ENCODE results near the gene SPECC1. TPM values are rescaled to one million over a fixed set of nuclear protein-coding genes. Genes with fewer than 3 reads are reported as not detected.

SPECC1 gene
- total and polyA plus RNA-seq, 2 of the 13 experiments (the other 11 are each of a cell fraction or from before 2014, with no cell fraction given) = 2.3 to 6.9 TPM

DNA sequence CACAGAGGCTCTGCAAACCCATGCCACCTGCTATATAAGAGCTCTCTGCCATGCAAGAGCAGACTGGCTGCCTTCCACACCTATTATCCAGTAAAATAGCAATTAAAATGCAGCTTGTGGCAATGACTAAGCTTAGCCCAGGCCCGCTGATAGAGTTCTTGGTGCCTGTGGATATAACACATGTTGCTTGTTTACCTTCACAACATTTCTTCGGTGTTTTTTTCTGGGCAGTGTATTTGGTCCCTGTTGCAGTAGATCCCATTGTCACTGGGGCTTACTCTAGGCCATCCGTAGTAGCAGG is 63.5 kb downstream of the SPECC1 start:
- H3K9ac ChIP-seq (ENCODE audit: insufficient read depth, low read depth, low read length) = no peak overlapping the region
- DNase-seq (ENCODE audit: low spot score) (no peak), ATAC-seq (no peak), FAIRE-seq (no peak)
- no peaks in the 10 kb centered on the region for H3K79me2 ChIP-seq (ENCODE audit: insufficient read depth, low read length)
- WGBS (ENCODE audit: low lambda C conversion rate) = 4% methylated on average over 2 of the region's 3 CpGs
- BruUV-seq (replicated peaks) = no TSS peak
- H3K9me3 ChIP-seq (ENCODE audit: low read length) = no peaks in the 10 kb centered on the region
- no peak for TF ChIP-seq ZNF674 (CRISPR knock-in tag; IDR thresholded peaks at IDR 0.05; ENCODE audit: low read depth)
- TF ChIP-seq FOSL2 (CRISPR knock-in tag; IDR thresholded peaks at IDR 0.05) = no peak
- TF ChIP-seq, protein P1, sequence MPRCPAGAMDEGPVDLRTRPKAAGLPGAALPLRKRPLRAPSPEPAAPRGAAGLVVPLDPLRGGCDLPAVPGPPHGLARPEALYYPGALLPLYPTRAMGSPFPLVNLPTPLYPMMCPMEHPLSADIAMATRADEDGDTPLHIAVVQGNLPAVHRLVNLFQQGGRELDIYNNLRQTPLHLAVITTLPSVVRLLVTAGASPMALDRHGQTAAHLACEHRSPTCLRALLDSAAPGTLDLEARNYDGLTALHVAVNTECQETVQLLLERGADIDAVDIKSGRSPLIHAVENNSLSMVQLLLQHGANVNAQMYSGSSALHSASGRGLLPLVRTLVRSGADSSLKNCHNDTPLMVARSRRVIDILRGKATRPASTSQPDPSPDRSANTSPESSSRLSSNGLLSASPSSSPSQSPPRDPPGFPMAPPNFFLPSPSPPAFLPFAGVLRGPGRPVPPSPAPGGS (CRISPR knock-in tag; IDR thresholded peaks at IDR 0.05) = no peak
- no peak for TF ChIP-seq KLF15 (CRISPR knock-in tag; IDR thresholded peaks at IDR 0.05; ENCODE audit: borderline replicate concordance)
- TF ChIP-seq NRL (CRISPR knock-in tag; IDR thresholded peaks at IDR 0.05; ENCODE audit: borderline replicate concordance) = no peak
- no peak for TF ChIP-seq ZNF703 (CRISPR knock-in tag; IDR thresholded peaks at IDR 0.05; ENCODE audit: borderline replicate concordance)
- TF ChIP-seq ZBTB7A (CRISPR knock-in tag; IDR thresholded peaks at IDR 0.05) = no peak
- no peak for TF ChIP-seq ZNF343 (CRISPR knock-in tag; IDR thresholded peaks at IDR 0.05)
- no peak for TF ChIP-seq ZSCAN22 (CRISPR knock-in tag; IDR thresholded peaks at IDR 0.05)
- no peak for TF ChIP-seq ZNF451 (CRISPR knock-in tag; IDR thresholded peaks at IDR 0.05)
- TF ChIP-seq, protein P2, sequence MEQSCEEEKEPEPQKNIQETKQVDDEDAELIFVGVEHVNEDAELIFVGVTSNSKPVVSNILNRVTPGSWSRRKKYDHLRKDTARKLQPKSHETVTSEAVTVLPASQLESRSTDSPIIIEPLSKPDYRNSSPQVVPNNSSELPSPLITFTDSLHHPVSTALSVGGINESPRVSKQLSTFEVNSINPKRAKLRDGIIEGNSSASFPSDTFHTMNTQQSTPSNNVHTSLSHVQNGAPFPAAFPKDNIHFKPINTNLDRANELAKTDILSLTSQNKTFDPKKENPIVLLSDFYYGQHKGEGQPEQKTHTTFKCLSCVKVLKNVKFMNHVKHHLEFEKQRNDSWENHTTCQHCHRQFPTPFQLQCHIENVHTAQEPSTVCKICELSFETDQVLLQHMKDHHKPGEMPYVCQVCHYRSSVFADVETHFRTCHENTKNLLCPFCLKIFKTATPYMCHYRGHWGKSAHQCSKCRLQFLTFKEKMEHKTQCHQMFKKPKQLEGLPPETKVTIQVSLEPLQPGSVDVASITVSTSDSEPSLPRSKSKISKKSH (CRISPR knock-in tag; IDR thresholded peaks at IDR 0.05; ENCODE audit: borderline replicate concordance) = no peak
- no peak for TF ChIP-seq SOX5 (CRISPR knock-in tag; IDR thresholded peaks at IDR 0.05; ENCODE audit: borderline replicate concordance)
- TF ChIP-seq, protein P3, sequence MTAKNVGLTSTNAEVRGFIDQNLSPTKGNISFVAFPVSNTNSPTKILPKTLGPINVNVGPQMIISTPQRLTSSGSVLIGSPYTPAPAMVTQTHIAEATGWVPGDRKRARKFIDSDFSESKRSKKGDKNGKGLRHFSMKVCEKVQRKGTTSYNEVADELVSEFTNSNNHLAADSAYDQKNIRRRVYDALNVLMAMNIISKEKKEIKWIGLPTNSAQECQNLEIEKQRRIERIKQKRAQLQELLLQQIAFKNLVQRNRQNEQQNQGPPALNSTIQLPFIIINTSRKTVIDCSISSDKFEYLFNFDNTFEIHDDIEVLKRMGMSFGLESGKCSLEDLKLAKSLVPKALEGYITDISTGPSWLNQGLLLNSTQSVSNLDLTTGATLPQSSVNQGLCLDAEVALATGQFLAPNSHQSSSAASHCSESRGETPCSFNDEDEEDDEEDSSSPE (CRISPR knock-in tag; IDR thresholded peaks at IDR 0.05) = no peak
- no peak for TF ChIP-seq U2AF1 (optimal IDR thresholded peaks at IDR 0.05; ENCODE audit: low read depth, low read length)
- no peaks in the 10 kb centered on the region for H3K4me1 ChIP-seq (ENCODE audit: insufficient read depth, low read length)
- H3K4me2 ChIP-seq (ENCODE audit: low read depth, low read length) = no peak overlapping the region
- intact Hi-C loops (cut with micrococcal nuclease; ENCODE audit: unreplicated experiment) = no loop called here
- peaks cover 5 to 26% of the 10 kb centered on the region in 2 experiments for H3K27me3 ChIP-seq (ENCODE audit: control insufficient read depth in 1 of 2, insufficient read depth in 2 of 2, low read length in 2 of 2)
- no peaks in the 10 kb centered on the region for H3K36me3 ChIP-seq (replicated peaks in 1 of 2; ENCODE audit: control insufficient read depth in 1 of 2, insufficient read depth in 2 of 2, low read length in 2 of 2)
- no peak overlapping the region for H2AFZ ChIP-seq (ENCODE audit: low read length)
- CTCF ChIA-PET (ENCODE audit: low intra/inter-chr PET ratio, low total read pairs) = no interaction called here
- H4K20me1 ChIP-seq (ENCODE audit: insufficient read depth, low read length) = no peaks in the 10 kb centered on the region
- H3K4me3 ChIP-seq (replicated peaks in 1 of 3; ENCODE audit: insufficient read depth in 1 of 3, low read depth in 2 of 3, low read length in 3 of 3) = no peak overlapping the region
- no peak overlapping the region for H3K27ac ChIP-seq (ENCODE audit: extremely low read length, insufficient read depth, low read length)
- POLR2A ChIA-PET = no interaction called here
- in situ Hi-C loops (cut with HindIII; ENCODE audit: extremely low pct_ligation_motif_present, low pct_unique_long_range_greater_than_20kb) = no loop called here
